Upper lobe of left lung (tissue), 6 donors: ENCODE data around the gene VSIR. TPM values are rescaled to one million over a fixed set of nuclear protein-coding genes. Genes with fewer than 3 reads are reported as not detected.

Experiments
- ATAC-seq, 2 donors: fragments of 200-7000 bp; cut with Tn5 transposase; one replicate each; pipeline ENCODE4 v1.9.1; 2022; ENCODE audit warnings: mild to moderate bottlenecking in 2 of 2, moderate library complexity in 2 of 2; ENCODE audit not compliant: low FRiP score in 2 of 2
- DNase-seq, 2 donors: peaks; one replicate each; pipeline ENCODE4 v3.0.0-alpha.2; 2019 to 2020
- H3K27ac ChIP-seq, 4 donors: fragments of 200-600 bp; sonication (generic); one replicate each; pipeline ENCODE4 v1.5.1; 2016 to 2019
- H3K27me3 ChIP-seq, 4 donors: fragments of 200-600 bp; sonication (generic); one replicate each; pipeline ENCODE4 v1.5.1; 2017 to 2019
- H3K36me3 ChIP-seq, 4 donors: fragments of 200-600 bp; sonication (generic); one replicate each; pipeline ENCODE4 v1.5.1; 2016 to 2019
- H3K4me1 ChIP-seq, 4 donors: fragments of 200-600 bp; sonication (generic); one replicate each; pipeline ENCODE4 v1.5.1; 2018 to 2019
- H3K4me3 ChIP-seq, 4 donors: fragments of 200-600 bp; sonication (generic); one replicate each; pipeline ENCODE4 v1.5.1; 2017 to 2019; ENCODE audit warnings: mild to moderate bottlenecking in 2 of 4, moderate library complexity in 1 of 4
- H3K9me3 ChIP-seq, 4 donors: fragments of 200-600 bp; sonication (generic); one replicate each; pipeline ENCODE4 v1.5.1; 2018 to 2019
- CTCF ChIP-seq, 6 experiments: fragments of 450-650 bp in 4 of 6; fragments of 200-600 bp in 2 of 6; sonication (generic) in 2 of 6; IDR thresholded peaks; one replicate each; pipeline ENCODE4 v1.5.1; 2016 to 2019; ENCODE audit warnings: antibody characterized with exemption in 6 of 6
- EP300 ChIP-seq, 4 donors: sonication (generic); formaldehyde crosslinking; IDR thresholded peaks; one replicate each; pipeline ENCODE4 v1.5.1; 2017; ENCODE audit warnings: antibody characterized with exemption in 4 of 4, control low read depth in 2 of 4
- POLR2A ChIP-seq, 4 donors: fragments of 450-650 bp; IDR thresholded peaks; one replicate each; pipeline ENCODE4 v1.5.1; 2016 to 2017; ENCODE audit warnings: antibody characterized with exemption in 4 of 4, mild to moderate bottlenecking in 2 of 4
- POLR2AphosphoS5 ChIP-seq, 2 donors: sonication (generic); formaldehyde crosslinking; IDR thresholded peaks; one replicate each; pipeline ENCODE4 v1.5.1; 2017; ENCODE audit warnings: antibody characterized with exemption in 2 of 2
- WGBS, 2 donors: methylation state at CpG; one replicate each; pipeline ENCODE4 v1.1.5; 2017 to 2018; 5-methylcytosine and 5-hydroxymethylcytosine counted together
- total RNA-seq, 6 donors: library from RNA; depleted of rRNA in 4 of 6; stranded (reverse); fragments of >200 nt in 4 of 6; gene quantifications; one replicate each; pipeline versions ENCODE4 v1.1.0 to v1.2.1, GENCODE V29; 2016 to 2021
- donor health status: DM: no; HTN: no; CAD: no; lungs with moderate emphysema.
- donor health status: DM: no; HTN: yes; CAD: no; lungs with severe emphysema.

The VSIR gene
- total RNA-seq, 6 donors from 2014 or later, result 51.7 to 167 (median 92.5) TPM

- H3K9me3 ChIP-seq, result no peaks in the 10 kb centered on the region
- peaks cover 0 to 4% (median 1%) of the 10 kb centered on the region in 4 donors for H3K4me1 ChIP-seq
- TF ChIP-seq EP300 (IDR thresholded peaks at IDR 0.05), result no peak
- no peak for TF ChIP-seq CTCF (IDR thresholded peaks at IDR 0.05)
- TF ChIP-seq POLR2A (IDR thresholded peaks at IDR 0.05), result no peak
- no peak for TF ChIP-seq POLR2AphosphoS5 (IDR thresholded peaks at IDR 0.05)
- DNase-seq, result no peak
- H3K27ac ChIP-seq, result peak overlapping the region in 2 of 4 donors; percentile 37 to 77
- H3K4me3 ChIP-seq, result no peak overlapping the region
- H3K27me3 ChIP-seq, result no peaks in the 10 kb centered on the region
- WGBS, 2 donors, result 86 to 97% methylated on average over 13 to 18 of the region's 18 CpGs
- no peak for ATAC-seq
- peaks cover 48 to 98% (median 89%) of the 10 kb centered on the region in 4 donors for H3K36me3 ChIP-seq
Observed at GRCh38 chr10:71819441-71819861, 46.1 kb upstream of the VSIR start.

- ATAC-seq (no peak), DNase-seq (no peak)
- H3K27me3 ChIP-seq, result no peaks in the 10 kb centered on the region
- TF ChIP-seq EP300 (IDR thresholded peaks at IDR 0.05), result no peak
- no peak for TF ChIP-seq CTCF (IDR thresholded peaks at IDR 0.05)
- no peak for TF ChIP-seq POLR2AphosphoS5 (IDR thresholded peaks at IDR 0.05)
- TF ChIP-seq POLR2A (IDR thresholded peaks at IDR 0.05), result no peak
- H3K27ac ChIP-seq, result peak overlapping the region in 3 of 4 donors; percentile 37 to 77 (median 54)
- no peaks in the 10 kb centered on the region for H3K9me3 ChIP-seq
- H3K4me3 ChIP-seq, result no peak overlapping the region
- peaks cover 45 to 91% (median 82%) of the 10 kb centered on the region in 4 donors for H3K36me3 ChIP-seq
- 86 to 94% methylated on average over 14 of the region's 14 CpGs for WGBS, 2 donors
- H3K4me1 ChIP-seq, result peaks cover 0 to 4% (median 1%) of the 10 kb centered on the region in 4 donors
Observed at GRCh38 chr10:71818674-71819260, 45.4 kb upstream of the VSIR start.

GRCh38 chr10:71817831-71818655 lies 44.7 kb upstream of the VSIR start:
- DNase-seq (peak; percentile 57 to 71), ATAC-seq (peak; percentile 64 to 73)
- no peak overlapping the region for H3K4me3 ChIP-seq
- peak overlapping the region in 3 of 4 donors; percentile 37 to 77 (median 54) for H3K27ac ChIP-seq
- WGBS, 2 donors, result 68 to 80% methylated on average over 7 to 8 of the region's 9 CpGs
- H3K4me1 ChIP-seq, result peaks cover 0 to 4% (median 2%) of the 10 kb centered on the region in 4 donors
- peak in 1 of 4 donors; percentile 33 for TF ChIP-seq POLR2A (IDR thresholded peaks at IDR 0.05)
- peak; percentile 43 to 64 for TF ChIP-seq POLR2AphosphoS5 (IDR thresholded peaks at IDR 0.05)
- no peak for TF ChIP-seq EP300 (IDR thresholded peaks at IDR 0.05)
- TF ChIP-seq CTCF (IDR thresholded peaks at IDR 0.05), result no peak
- H3K9me3 ChIP-seq, result no peaks in the 10 kb centered on the region
- H3K27me3 ChIP-seq, result no peaks in the 10 kb centered on the region
- H3K36me3 ChIP-seq, result peaks cover 45 to 84% (median 75%) of the 10 kb centered on the region in 4 donors

GRCh38 chr10:71816936-71817618 lies 43.8 kb upstream of the VSIR start:
- peaks cover 45 to 74% (median 68%) of the 10 kb centered on the region in 4 donors for H3K36me3 ChIP-seq

More at GRCh38 chr10:71816936-71817618, 43.8 kb upstream of the VSIR start:
- Histone ChIP-seq H3K27ac (peak overlapping the region in 3 of 4 donors; percentile 37 to 77 (median 46)), H3K4me3 (no peak overlapping the region), H3K27me3 (no peaks in the 10 kb centered on the region), H3K9me3 (no peaks in the 10 kb centered on the region), H3K4me1 (peaks cover 0 to 6% (median 3%) of the 10 kb centered on the region in 4 donors)
- ATAC-seq (no peak), DNase-seq (no peak)
- TF ChIP-seq CTCF (IDR thresholded peaks at IDR 0.05), result no peak
- no peak for TF ChIP-seq POLR2AphosphoS5 (IDR thresholded peaks at IDR 0.05)
- no peak for TF ChIP-seq EP300 (IDR thresholded peaks at IDR 0.05)
- TF ChIP-seq POLR2A (IDR thresholded peaks at IDR 0.05), result no peak
- WGBS, 2 donors, result 81 to 84% methylated on average over 7 to 8 of the region's 8 CpGs
